Kidney (tissue), 14 donors: ENCODE data around the gene TRIO. TPM values are rescaled to one million over a fixed set of nuclear protein-coding genes. Genes with fewer than 3 reads are reported as not detected.

Experiments
- DNase-seq, 5 donors: peaks; one replicate each; pipeline ENCODE4 v3.0.0-alpha.2; 2013 to 2020
- FAIRE-seq: peaks from 2 replicates; lab custom pipeline; 2012; peaks lifted over from hg19 to GRCh38; lab: Jason Lieb, UNC
- H3K27ac ChIP-seq, 2 donors: one replicate each; pipeline ENCODE4 v1.7.0; 2013; ENCODE audit warnings: low read depth in 2 of 2, low read length in 2 of 2, inconsistent platforms in 1 of 2
- H3K27me3 ChIP-seq: one replicate; pipeline ENCODE4 v1.7.1; 2013; ENCODE audit warnings: low read length, inconsistent platforms; ENCODE audit not compliant: control insufficient read depth, insufficient read depth
- H3K36me3 ChIP-seq, 3 donors: one replicate each; pipeline versions ENCODE4 v1.7.0 to v1.7.1; 2013; ENCODE audit warnings: low read length in 3 of 3, control low read depth in 1 of 3, inconsistent platforms in 1 of 3; ENCODE audit not compliant: insufficient read depth in 3 of 3, control insufficient read depth in 2 of 3
- H3K4me1 ChIP-seq, 3 donors: one replicate each; pipeline versions ENCODE4 v1.7.0 to v1.7.1; 2013; ENCODE audit warnings: low read length in 3 of 3, inconsistent platforms in 1 of 3, low read depth in 1 of 3; ENCODE audit not compliant: control insufficient read depth in 2 of 3, insufficient read depth in 2 of 3
- H3K4me3 ChIP-seq, 3 donors: one replicate each; pipeline versions ENCODE4 v1.7.0 to v1.8.1; 2013; ENCODE audit warnings: low read length in 3 of 3, control low read depth in 1 of 3, inconsistent platforms in 1 of 3
- H3K9ac ChIP-seq, 3 donors: one replicate each; pipeline versions ENCODE4 v1.7.0 to v1.7.1; 2013; ENCODE audit warnings: low read length in 3 of 3, control low read depth in 1 of 3, inconsistent platforms in 1 of 3
- H3K9me3 ChIP-seq, 3 donors: one replicate each; pipeline versions ENCODE4 v1.7.0 to v1.7.1; 2013; ENCODE audit warnings: low read length in 3 of 3, control low read depth in 1 of 3, inconsistent platforms in 1 of 3; ENCODE audit not compliant: control insufficient read depth in 2 of 3, insufficient read depth in 1 of 3
- CTCF ChIP-seq: IDR thresholded peaks from 3 replicates; pipeline ENCODE4 v1.5.1; 2012; ENCODE audit warnings: mild to moderate bottlenecking, moderate library complexity, borderline replicate concordance; ENCODE audit not compliant: insufficient read depth; ENCODE audit errors: extremely low read depth
- intact Hi-C: fragments of 100-400 bp; cut with DNase I; formaldehyde crosslinking; loops from one replicate; pipeline ENCODE4 v1.11.1; 2022
- polyA plus RNA-seq: library from polyadenylated mRNA; stranded (reverse); fragments of 350-450 nt; fragmentation: Illumina TruSeq; extraction: RNeasy Lipid Tissue Mini Kit (QIAGEN cat#74804); gene quantifications from one replicate; pipeline ENCODE4 v1.2.3, GENCODE V29; 2014; ENCODE audit warnings: low read depth, low replicate concordance; ENCODE audit not compliant: insufficient read depth
- total RNA-seq: library from RNA; stranded (reverse); fragmentation: NEBNext Ultra II Directional; extraction: Animal tissue kit (Norgen Biotek cat#: 25700); gene quantifications from one replicate; pipeline ENCODE4 v1.2.1, GENCODE V29; 2021
- donor health status: control.
- donor health status: control.
- donor health status: control.
- donor health status: control.
- donor health status: control.
- donor health status: DM: yes; HTN: yes; CAD: no.
- donor health status: Normal renal cell carcinoma (clear cell type).

TRIO gene
- total and polyA plus RNA-seq, 2 donors from 2014 or later, result 9.5 to 149 TPM

- no peak for DNase-seq
- intact Hi-C loops, result no loop called here
- Histone ChIP-seq H3K27me3 (no peaks in the 10 kb centered on the region), H3K9me3 (no peaks in the 10 kb centered on the region), H3K36me3 (no peaks in the 10 kb centered on the region), H3K4me3 (no peak overlapping the region), H3K9ac (no peak overlapping the region), H3K4me1 (no peaks in the 10 kb centered on the region), H3K27ac (no peak overlapping the region)
- TF ChIP-seq CTCF, result no peak
- no peak for FAIRE-seq
Observed at GRCh38 chr5:14125262-14125661, 17.9 kb upstream of the TRIO start.

- no peak for TF ChIP-seq CTCF
- no peaks in the 10 kb centered on the region for H3K27me3 ChIP-seq
- no peaks in the 10 kb centered on the region for H3K9me3 ChIP-seq
- intact Hi-C loops, result no loop called here
- no peaks in the 10 kb centered on the region for H3K4me1 ChIP-seq
- H3K4me3 ChIP-seq, result no peak overlapping the region
- H3K27ac ChIP-seq, result no peak overlapping the region
- H3K36me3 ChIP-seq, result no peaks in the 10 kb centered on the region
- DNase-seq, result no peak
- no peak overlapping the region for H3K9ac ChIP-seq
- no peak for FAIRE-seq
Observed at GRCh38 chr5:14127587-14127986, 15.6 kb upstream of the TRIO start.

GRCh38 chr5:14128079-14128478 is 15.1 kb upstream of the TRIO start:
- no peak overlapping the region for H3K27ac ChIP-seq
- no peaks in the 10 kb centered on the region for H3K4me1 ChIP-seq
- H3K4me3 ChIP-seq, result no peak overlapping the region
- no peaks in the 10 kb centered on the region for H3K36me3 ChIP-seq
- DNase-seq (no peak), FAIRE-seq (no peak)
- H3K9me3 ChIP-seq, result no peaks in the 10 kb centered on the region
- intact Hi-C loops, result no loop called here
- no peaks in the 10 kb centered on the region for H3K27me3 ChIP-seq
- H3K9ac ChIP-seq, result no peak overlapping the region
- no peak for TF ChIP-seq CTCF

- Histone ChIP-seq H3K27me3 (no peaks in the 10 kb centered on the region), H3K27ac (no peak overlapping the region), H3K36me3 (no peaks in the 10 kb centered on the region), H3K4me1 (no peaks in the 10 kb centered on the region), H3K9ac (no peak overlapping the region), H3K4me3 (no peak overlapping the region), H3K9me3 (no peaks in the 10 kb centered on the region)
- no peak for DNase-seq
- no peak for TF ChIP-seq CTCF
- intact Hi-C loops, result no loop called here
- FAIRE-seq, result no peak
Observed at GRCh38 chr5:14129123-14129522, 14.0 kb upstream of the TRIO start.
